HL-60/S4 treated with phorbol 12-myristate 13-acetate at 8.2 ng/mL for 4 days and 3 days (cell line): ENCODE measurements around the gene FSTL4.

Experiments
- in situ Hi-C: fragments of 300-500 bp; cut with MboI; formaldehyde crosslinking; loops from 2 replicates; pipeline ENCODE4 v1.15.0; 2022; ENCODE audit warnings: low sequenced_read_pairs

The FSTL4 gene

DNA sequence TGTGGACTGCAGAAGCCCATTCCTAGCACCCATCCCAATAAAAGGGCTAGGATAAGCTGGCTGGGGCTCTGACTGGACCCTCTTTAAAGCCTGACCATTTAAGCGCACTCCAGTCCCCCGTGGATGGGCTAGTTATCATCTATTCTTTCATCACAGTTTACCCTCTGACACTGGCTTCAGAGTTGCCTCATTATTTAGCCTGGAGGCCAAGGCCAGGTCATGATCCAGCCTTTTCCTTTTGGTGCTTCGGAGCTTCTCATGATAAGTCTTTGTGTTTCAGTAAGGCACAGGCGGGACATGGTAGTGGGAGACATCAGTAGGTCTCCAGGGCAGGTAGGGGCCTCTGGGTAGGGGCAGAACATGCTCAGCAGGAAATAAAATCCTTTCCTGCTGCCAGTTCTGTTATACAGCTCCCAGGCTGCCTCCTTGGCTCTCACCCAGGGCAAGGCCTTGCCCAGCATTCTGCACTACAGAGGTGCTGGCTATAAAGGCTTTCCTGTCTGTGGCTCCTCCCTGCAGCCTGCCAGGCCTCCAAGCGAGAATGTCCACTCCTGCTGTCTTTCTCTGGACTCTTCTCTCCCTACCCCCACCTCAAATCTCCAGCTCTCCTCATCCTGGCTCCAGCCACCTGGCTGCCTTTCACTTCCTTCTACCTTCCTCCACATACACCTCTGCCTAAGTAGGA, 128.8 kb downstream of the FSTL4 start:
- in situ Hi-C loops, result no loop called here

GRCh38 chr5:133482028-133482427, 130.3 kb downstream of the FSTL4 start:
- in situ Hi-C loops, result no loop called here

DNA sequence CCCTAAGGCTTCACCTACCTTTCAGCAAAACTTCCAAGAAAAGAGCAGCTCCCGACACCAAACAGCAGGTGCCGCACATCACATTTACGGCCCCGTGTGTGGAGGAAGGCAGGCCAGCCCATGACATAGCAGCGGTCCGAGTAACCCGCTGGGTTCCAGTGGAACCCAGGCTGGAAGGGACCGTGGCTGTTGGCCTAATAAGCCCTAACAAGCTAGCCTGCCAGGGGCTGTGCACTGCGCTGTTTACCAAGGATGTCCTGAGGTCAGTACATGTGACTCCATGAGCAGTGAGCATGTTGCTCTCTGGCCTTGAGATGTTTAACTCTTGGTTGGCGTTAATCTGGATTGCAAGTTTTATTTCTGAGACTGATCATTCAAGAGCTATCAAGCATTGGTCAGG, 131.5 kb downstream of the FSTL4 start:
- in situ Hi-C loops, result no loop called here

GRCh38 chr5:133480366-133480765, 132.0 kb downstream of the FSTL4 start:
- in situ Hi-C loops, result no loop called here

DNA sequence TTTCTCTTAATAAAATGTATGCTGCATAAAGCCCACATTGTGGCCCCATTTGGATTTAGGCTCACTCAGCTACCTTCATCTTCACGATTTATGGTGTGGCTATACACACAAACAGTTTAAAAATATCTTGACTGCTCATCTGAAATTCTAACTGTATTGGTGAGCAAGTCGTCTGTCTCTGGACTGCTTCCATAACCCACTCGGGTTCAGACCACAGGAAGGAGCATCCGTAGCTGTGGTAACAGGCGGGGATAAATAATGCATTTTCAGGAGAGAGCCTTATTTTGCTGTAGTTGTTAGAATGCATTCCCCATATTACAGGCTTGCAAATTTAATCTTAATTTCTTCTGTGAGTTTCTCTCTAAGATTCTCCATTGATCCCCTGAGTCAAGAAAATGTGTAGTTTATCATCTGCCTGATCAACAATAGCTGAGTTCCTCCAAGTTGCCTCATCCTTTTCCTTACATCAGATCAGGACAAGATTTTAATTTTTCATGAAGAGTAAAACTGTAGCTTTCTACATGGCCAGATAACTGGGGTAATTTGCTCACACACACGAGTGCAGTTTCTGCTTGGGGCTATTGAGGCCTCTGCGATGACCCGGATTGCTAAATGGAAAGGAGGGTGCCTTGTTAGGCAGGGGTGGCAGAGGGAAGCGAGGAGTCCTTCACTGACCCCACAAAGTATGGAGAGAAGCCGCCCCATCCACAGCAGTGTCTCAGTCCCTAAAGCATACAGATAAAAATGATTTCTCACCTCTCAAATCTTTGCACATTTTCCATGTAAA, 133.9 kb downstream of the FSTL4 start:
- in situ Hi-C loops, result no loop called here

DNA sequence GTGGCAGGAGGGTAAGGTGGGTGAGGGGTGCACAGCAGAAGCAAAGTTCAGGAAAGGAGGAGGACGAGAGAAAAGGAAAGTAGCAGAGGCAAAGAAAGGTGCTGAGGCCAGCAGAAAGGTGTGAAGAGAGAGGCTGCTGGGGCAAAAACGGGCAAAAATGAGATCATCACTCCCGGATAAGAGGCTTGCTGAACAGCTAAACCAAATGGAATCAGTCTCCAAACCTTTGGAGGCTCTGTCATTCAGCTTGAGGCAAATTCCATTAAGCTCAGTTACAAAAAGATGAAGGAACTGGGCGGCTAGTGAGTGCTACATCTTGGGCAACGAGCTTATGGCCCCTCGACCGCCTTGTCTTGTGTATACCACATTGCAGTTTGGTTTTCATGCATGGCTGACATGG, 136.4 kb downstream of the FSTL4 start:
- in situ Hi-C loops, result no loop called here

- in situ Hi-C loops, result loop anchor here (25.0 kb wide), 1 partner anchor 363 kb away; no protein-coding TSS in a partner anchor
Measured at GRCh38 chr5:133474851-133475590, 137.3 kb downstream of the FSTL4 start.

DNA sequence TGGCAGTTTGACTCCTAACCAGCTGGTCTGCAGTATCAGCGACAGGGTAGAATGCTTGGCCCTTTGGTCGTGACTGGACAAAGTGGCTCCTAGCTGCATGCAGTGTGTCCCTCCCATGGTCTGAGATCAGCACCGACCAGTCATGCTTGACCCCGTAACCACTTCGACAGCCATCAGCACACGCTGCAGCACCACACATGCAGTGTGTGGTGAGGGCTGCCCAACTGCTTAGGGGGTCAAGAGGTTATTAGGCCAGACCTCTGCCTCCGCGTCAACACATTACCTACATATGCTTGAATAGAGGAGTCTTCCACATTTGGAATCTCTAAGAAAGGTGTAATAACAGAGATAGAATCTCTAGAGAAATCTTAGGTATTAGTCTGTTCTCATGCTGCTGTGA, 139.1 kb downstream of the FSTL4 start:
- in situ Hi-C loops, result loop anchor here (25.0 kb wide), 1 partner anchor 361 kb away; no protein-coding TSS in a partner anchor

DNA sequence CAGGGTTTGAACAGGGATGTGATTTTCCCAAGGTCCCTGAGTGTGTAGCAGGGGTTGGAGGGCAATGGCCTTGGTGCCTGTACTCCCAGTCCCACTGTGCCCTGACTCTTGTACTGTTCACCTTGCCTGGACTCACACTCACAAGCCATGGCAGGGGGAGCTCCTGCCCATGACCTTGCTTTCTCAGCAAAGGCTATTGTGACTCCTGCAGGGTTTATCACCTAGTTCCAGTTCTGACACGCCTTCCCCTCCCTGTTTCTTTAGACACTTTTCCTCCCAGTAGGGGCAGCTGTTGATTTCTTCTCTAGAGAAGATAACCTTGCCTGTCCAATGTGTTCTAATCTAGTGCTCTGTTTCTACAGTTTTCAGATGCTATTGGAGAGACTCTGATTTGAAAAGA, 139.5 kb downstream of the FSTL4 start:
- in situ Hi-C loops, result loop anchor here (25.0 kb wide), 1 partner anchor 361 kb away; no protein-coding TSS in a partner anchor

GRCh38 chr5:133471699-133472098, 140.6 kb downstream of the FSTL4 start:
- in situ Hi-C loops, result loop anchor here (25.0 kb wide), 1 partner anchor 359 kb away; no protein-coding TSS in a partner anchor

GRCh38 chr5:133470841-133471240, 141.5 kb downstream of the FSTL4 start:
- in situ Hi-C loops, result loop anchor here (25.0 kb wide), 1 partner anchor 359 kb away; no protein-coding TSS in a partner anchor

- in situ Hi-C loops, result loop anchor here (25.0 kb wide), 1 partner anchor 358 kb away; no protein-coding TSS in a partner anchor
Measured at GRCh38 chr5:133469846-133470245, 142.5 kb downstream of the FSTL4 start.

DNA sequence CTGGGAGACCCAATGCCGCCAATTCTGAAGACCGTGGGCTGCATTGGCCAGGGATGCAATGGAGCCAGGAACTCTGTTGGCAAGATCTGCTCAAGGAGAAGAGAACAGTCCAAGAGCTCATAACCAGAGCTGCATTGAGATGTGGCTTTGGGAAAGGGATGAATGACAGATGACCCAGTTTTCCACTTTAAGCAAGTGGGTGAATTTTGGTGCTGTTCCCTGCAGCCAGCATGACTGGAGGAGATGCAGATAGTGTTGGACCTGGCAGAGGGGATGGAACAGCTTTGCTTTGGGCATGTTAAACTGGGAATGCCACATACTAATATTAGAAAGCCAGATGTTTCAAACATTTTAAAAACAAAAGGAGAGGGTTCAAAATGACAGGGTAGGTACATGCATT, 143.1 kb downstream of the FSTL4 start:
- in situ Hi-C loops, result loop anchor here (25.0 kb wide), 1 partner anchor 357 kb away; no protein-coding TSS in a partner anchor

- in situ Hi-C loops, result loop anchor here (25.0 kb wide), 1 partner anchor 356 kb away; no protein-coding TSS in a partner anchor
Measured at GRCh38 chr5:133468596-133468995, 143.7 kb downstream of the FSTL4 start.

GRCh38 chr5:133467826-133468463, 144.4 kb downstream of the FSTL4 start:
- in situ Hi-C loops, result loop anchor here (25.0 kb wide), 1 partner anchor 356 kb away; no protein-coding TSS in a partner anchor

- in situ Hi-C loops, result loop anchor here (25.0 kb wide), 1 partner anchor 355 kb away; no protein-coding TSS in a partner anchor
Measured at GRCh38 chr5:133467335-133467779, 145.0 kb downstream of the FSTL4 start.

DNA sequence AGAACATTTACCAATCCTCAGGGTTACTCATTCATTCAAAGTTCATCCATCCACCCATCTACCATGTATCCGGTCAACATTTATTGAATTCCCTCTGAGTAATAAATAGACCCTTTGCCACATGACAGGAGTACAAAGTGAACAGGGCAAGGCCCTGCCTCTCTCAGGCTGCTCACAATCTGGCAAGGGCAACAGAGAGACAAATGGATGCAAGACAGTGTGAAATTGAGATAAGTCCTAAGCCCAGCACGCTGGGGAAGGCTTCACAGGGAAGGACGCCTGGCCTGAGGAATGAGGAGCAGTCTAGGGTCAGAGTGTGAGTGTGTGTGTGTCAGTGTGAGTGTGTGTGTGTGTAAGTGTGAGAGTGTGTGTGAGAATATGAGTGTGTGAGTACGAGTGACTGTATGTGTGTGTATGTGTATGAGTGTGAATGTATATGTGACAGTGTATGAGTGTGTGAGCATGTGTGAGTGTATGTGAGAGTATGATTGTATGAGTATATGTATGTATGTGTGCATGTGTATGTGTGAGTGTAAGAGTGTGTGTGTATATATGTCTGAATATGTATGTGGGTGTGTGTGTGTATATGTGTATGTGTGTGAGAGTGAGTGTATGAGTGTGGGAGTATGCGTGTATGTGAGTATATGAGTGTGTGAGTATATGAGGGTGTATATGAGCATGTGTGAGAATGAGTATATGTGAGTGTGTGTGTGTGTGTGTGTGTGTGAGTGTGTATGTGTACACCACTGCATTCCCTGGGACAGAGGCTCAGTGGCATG, 145.6 kb downstream of the FSTL4 start:
- in situ Hi-C loops, result loop anchor here (25.0 kb wide), 1 partner anchor 354 kb away; no protein-coding TSS in a partner anchor

DNA sequence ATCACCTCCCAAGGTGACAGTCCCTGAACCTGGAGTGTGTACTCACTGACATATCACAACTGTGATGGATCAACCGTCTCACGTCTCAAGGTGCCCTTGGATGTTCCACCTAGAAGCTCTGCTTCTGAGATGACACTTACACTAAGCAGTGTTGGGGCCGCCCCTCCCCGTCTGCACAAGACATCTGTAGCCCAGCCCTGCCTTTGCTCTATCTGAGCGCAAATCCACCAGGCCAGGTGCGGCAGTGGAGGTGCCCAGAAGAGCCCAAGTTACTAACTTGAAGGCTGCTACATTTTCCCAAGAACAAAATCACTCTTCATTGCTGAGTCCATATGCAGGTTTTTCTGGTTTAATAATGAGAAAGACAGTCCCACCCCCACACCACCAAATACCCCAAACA, 148.3 kb downstream of the FSTL4 start:
- in situ Hi-C loops, result loop anchor here (25.0 kb wide), 1 partner anchor 352 kb away; no protein-coding TSS in a partner anchor

- in situ Hi-C loops, result loop anchor here (25.0 kb wide), 1 partner anchor 350 kb away; no protein-coding TSS in a partner anchor
Measured at GRCh38 chr5:133461796-133462516, 150.4 kb downstream of the FSTL4 start.
